H1 (cell line): ENCODE data around the gene ANKRD60. TPM values are rescaled to one million over a fixed set of nuclear protein-coding genes. Genes with fewer than 3 reads are reported as not detected.

ENCODE experiments used
- CBX5 ChIP-seq: fragments of 300-800, 300-1000 bp; sonication (generic); IDR thresholded peaks from 2 replicates; pipeline ENCODE4 v1.7.1; 2016; ENCODE audit warnings: antibody characterized with exemption, low read length, low read depth
- CHD7 ChIP-seq: fragments of 300-600 bp; sonication (generic); IDR thresholded peaks from 2 replicates; pipeline ENCODE4 v1.7.1; 2012; ENCODE audit warnings: low read length, moderate library complexity, mild to moderate bottlenecking, inconsistent platforms; ENCODE audit not compliant: insufficient replicate concordance
- GTF2F1 ChIP-seq: IDR thresholded peaks from 2 replicates; pipeline ENCODE4 v1.6.1; 2012; ENCODE audit warnings: low read depth, low read length, improper control_type of control experiment, borderline replicate concordance
- polyA plus RNA-seq, 7 experiments: library from polyadenylated mRNA; depleted of rRNA in 3 of 7; stranded (reverse) in 5 of 7; unstranded in 2 of 7; fragments of >200 nt in 5 of 7; fragments of 200-250 nt in 2 of 7; gene quantifications; 1 replicate in 5 of 7; 2 replicates in 1 of 7; 4 replicates in 1 of 7; pipeline versions ENCODE4 v1.2.1 to v1.2.3, GENCODE V29; 2011 to 2013; ENCODE audit warnings: missing spikeins in 2 of 7, mixed read lengths in 2 of 7
- total RNA-seq: library from RNA; stranded (reverse); fragmentation: NEBNext Ultra II Directional; extraction: Animal tissue kit (Norgen Biotek cat#: 25700); gene quantifications from 2 replicates; pipeline ENCODE4 v1.2.1, GENCODE V29; 2021

The ANKRD60 gene
- total and polyA plus RNA-seq, 2 of the 8 experiments (the other 6 are each of a cell fraction or from before 2014, with no cell fraction given), result not detected

- TF ChIP-seq CHD7, result no peak
- no peak for TF ChIP-seq GTF2F1
- no peak for TF ChIP-seq CBX5
These were observed 29.0 kb downstream of the ANKRD60 start (continued) for GRCh38 chr20:58199469-58199868.
